ENCODE data around the gene CRY1. TPM values are rescaled to one million over a fixed set of nuclear protein-coding genes. Genes with fewer than 3 reads are reported as not detected.

The CRY1 gene
- total and polyA plus RNA-seq, 2 of the 4 experiments (the other 2 are of a cell fraction): 5.9 to 9.9 TPM

GRCh38 chr12:106950591-106950990 lies 142.8 kb downstream of the CRY1 start:
- no peak overlapping the region for H4K5ac ChIP-seq (ENCODE audit: low read depth, low read length)
- no peak for ATAC-seq (ENCODE audit: low read depth)
- no peaks in the 10 kb centered on the region for H4K20me1 ChIP-seq (ENCODE audit: insufficient read depth, low read length)
- no peak overlapping the region for H3K4me2 ChIP-seq (ENCODE audit: low read depth, low read length)
- ChIA-PET CTCF (no interaction called here), POLR2A (ENCODE audit: unreplicated experiment) (no interaction called here)
- no peaks in the 10 kb centered on the region for H3K36me3 ChIP-seq (ENCODE audit: control insufficient read depth, insufficient read depth, low read length)
- intact Hi-C loops (cut with micrococcal nuclease): no loop called here
- no peak overlapping the region for H3K18ac ChIP-seq (ENCODE audit: low read depth, low read length)
- no peak overlapping the region for H2BK20ac ChIP-seq (ENCODE audit: low read depth, low read length)
- in situ Hi-C loops (cut with MboI; ENCODE audit: low sequenced_read_pairs): no loop called here
- no peak overlapping the region for H2AK9ac ChIP-seq (replicated peaks; ENCODE audit: low read depth, low read length, poor library complexity)
- H3K4me1 ChIP-seq (ENCODE audit: control insufficient read depth, insufficient read depth, low read length): peaks cover 2% of the 10 kb centered on the region; the same call in 1 of the 2 replicates
- WGBS, 2 experiments (ENCODE audit: extremely low coverage in 2 of 2, insufficient read length in 1 of 2): no CpG with 5 or more reads among the region's 5 CpGs
- H4K91ac ChIP-seq (ENCODE audit: insufficient read depth, low read depth, low read length): no peak overlapping the region
- no peak overlapping the region for H3K9ac ChIP-seq (ENCODE audit: low read depth, low read length)
- no TSS peak for BruUV-seq (replicated peaks)
- no peaks in the 10 kb centered on the region; the same call in 1 of the 2 replicates for H3K9me3 ChIP-seq (ENCODE audit: control insufficient read depth, insufficient read depth, low read length)
- H2BK15ac ChIP-seq (ENCODE audit: low read depth, low read length): no peak overlapping the region
- DNase-seq: no peak
- H3K4ac ChIP-seq (ENCODE audit: low read depth, low read length): no peak overlapping the region
- H4K8ac ChIP-seq (ENCODE audit: low read depth in 2 of 2, low read length in 2 of 2): no peak overlapping the region
- H3K9me1 ChIP-seq (ENCODE audit: insufficient read depth, low read length): no peaks in the 10 kb centered on the region
- dilution Hi-C loops (cut with HindIII; ENCODE audit: low sequenced_read_pairs, unreplicated experiment): no loop called here
- no peak overlapping the region for H3K14ac ChIP-seq (replicated peaks; ENCODE audit: low read depth, low read length)
- H2BK5ac ChIP-seq (ENCODE audit: low read depth, low read length, poor library complexity, severe bottlenecking): no peak overlapping the region
- no peak overlapping the region for H3K23ac ChIP-seq (ENCODE audit: low read depth, low read length)
- H3K27me3 ChIP-seq (ENCODE audit: control insufficient read depth, insufficient read depth, low read length): no peaks in the 10 kb centered on the region
- H3K56ac ChIP-seq (ENCODE audit: extremely low read depth, insufficient read depth, low read length): no peak overlapping the region
- H2AK5ac ChIP-seq (ENCODE audit: low read depth, low read length): no peak overlapping the region
- no peak for TF ChIP-seq FOS (IDR thresholded peaks at IDR 0.05; ENCODE audit: low read depth, low read length)
- no peak for TF ChIP-seq RFX5 (IDR thresholded peaks at IDR 0.05; ENCODE audit: low read depth, low read length)
- TF ChIP-seq SMC3 (IDR thresholded peaks at IDR 0.05; ENCODE audit: low read depth, low read length): no peak
- TF ChIP-seq POLR2A (IDR thresholded peaks at IDR 0.05; ENCODE audit: low read depth, low read length): no peak
- TF ChIP-seq CHD1 (IDR thresholded peaks at IDR 0.05; ENCODE audit: low read depth, low read length): no peak
- no peak for TF ChIP-seq RAD21 (IDR thresholded peaks at IDR 0.05; ENCODE audit: low read length)
- no peak for TF ChIP-seq NFE2L2 (IDR thresholded peaks at IDR 0.05; ENCODE audit: low read depth, low read length)
- TF ChIP-seq MXI1 (IDR thresholded peaks at IDR 0.05; ENCODE audit: borderline replicate concordance, low read depth, low read length): no peak
- TF ChIP-seq ELK1 (IDR thresholded peaks at IDR 0.05; ENCODE audit: borderline replicate concordance, low read depth, low read length): no peak
- no peak for TF ChIP-seq MAZ (IDR thresholded peaks at IDR 0.05; ENCODE audit: borderline replicate concordance, low read depth, low read length)
- no peak for TF ChIP-seq CEBPB (IDR thresholded peaks at IDR 0.05; ENCODE audit: low read depth, low read length)
- no peak for TF ChIP-seq MAFK (IDR thresholded peaks at IDR 0.05; ENCODE audit: low read depth, low read length)
- no peak for TF ChIP-seq USF2 (IDR thresholded peaks at IDR 0.05; ENCODE audit: low read depth, low read length)
- peaks cover 8 to 12% of the 10 kb centered on the region in 2 experiments for H3K79me1 ChIP-seq (ENCODE audit: low read depth in 1 of 2, low read length in 2 of 2)
- H2BK120ac ChIP-seq (ENCODE audit: low read depth, low read length): no peak overlapping the region
- no peak overlapping the region for H3K4me3 ChIP-seq (ENCODE audit: insufficient read depth, low read depth, low read length)
- no peak overlapping the region for H3K27ac ChIP-seq (ENCODE audit: insufficient read depth, low read length)
- no peak overlapping the region for H2AFZ ChIP-seq (replicated peaks; ENCODE audit: low read length, poor library complexity)

Data from IMR-90 (cell line).